GM23338 (cell line): ENCODE data around the gene CHRM1. TPM values are rescaled to one million over a fixed set of nuclear protein-coding genes. Genes with fewer than 3 reads are reported as not detected.

ENCODE experiments used
- ATAC-seq: fragments of 200-7000 bp; cut with Tn5 transposase; 3 replicates; pipeline ENCODE4 v1.9.1; 2020
- DNase-seq: peaks from one replicate; pipeline ENCODE4 v3.0.0-alpha.2; 2015; ENCODE audit warnings: low spot score
- H2AFZ ChIP-seq: fragments of 200-600 bp; sonication (generic); 2 replicates; pipeline ENCODE4 v1.8.0; 2016; ENCODE audit warnings: antibody characterized with exemption, mild to moderate bottlenecking, moderate library complexity
- H3F3A ChIP-seq: fragments of 200-600 bp; sonication (generic); replicated peaks from 2 replicates; pipeline ENCODE4 v1.8.0; 2017; ENCODE audit warnings: antibody characterized with exemption, mixed run types, low read depth
- H3K27ac ChIP-seq: fragments of 200-600 bp; sonication (generic); 2 replicates; pipeline ENCODE4 v1.6.1; 2016; ENCODE audit warnings: low read depth
- H3K27me3 ChIP-seq: fragments of 200-600 bp; sonication (generic); 2 replicates; pipeline ENCODE4 v1.8.0; 2016; ENCODE audit warnings: mild to moderate bottlenecking, mixed run types, moderate library complexity; ENCODE audit not compliant: insufficient read depth
- H3K36me3 ChIP-seq: fragments of 200-600 bp; sonication (generic); 2 replicates; pipeline ENCODE4 v1.8.0; 2016; ENCODE audit warnings: mild to moderate bottlenecking; ENCODE audit not compliant: insufficient read depth
- H3K4me1 ChIP-seq: fragments of 200-600 bp; sonication (generic); 2 replicates; pipeline ENCODE4 v1.8.0; 2016; ENCODE audit warnings: mild to moderate bottlenecking, moderate library complexity; ENCODE audit not compliant: insufficient read depth
- H3K4me2 ChIP-seq: fragments of 200-600 bp; sonication (generic); 2 replicates; pipeline ENCODE4 v1.7.1; 2017; ENCODE audit warnings: mixed run types
- H3K4me3 ChIP-seq: fragments of 200-600 bp; sonication (generic); 2 replicates; pipeline ENCODE4 v1.6.1; 2016; ENCODE audit warnings: mixed run types
- H3K79me2 ChIP-seq: fragments of 200-600 bp; sonication (generic); replicated peaks from 2 replicates; pipeline ENCODE4 v1.8.0; 2017; ENCODE audit warnings: mild to moderate bottlenecking; ENCODE audit not compliant: insufficient read depth
- H3K9me2 ChIP-seq: fragments of 200-600 bp; sonication (generic); 2 replicates; pipeline ENCODE4 v1.8.0; 2017; ENCODE audit not compliant: insufficient read depth
- H4K20me1 ChIP-seq: fragments of 200-600 bp; sonication (generic); replicated peaks from 2 replicates; pipeline ENCODE4 v1.8.0; 2017; ENCODE audit warnings: mild to moderate bottlenecking; ENCODE audit not compliant: insufficient read depth
- H3K27ac Mint-ChIP-seq: 2 replicates; pipeline ENCODE4 v1.8.0; 2020; ENCODE audit warnings: inconsistent platforms, mild to moderate bottlenecking, moderate library complexity, mixed read lengths
- H3K27me3 Mint-ChIP-seq: 3 replicates; pipeline ENCODE4 v1.8.0; 2022; ENCODE audit warnings: low read depth, mild to moderate bottlenecking, moderate library complexity, mixed read lengths, inconsistent platforms; ENCODE audit not compliant: insufficient read depth, poor library complexity
- H3K36me3 Mint-ChIP-seq: 3 replicates; pipeline ENCODE4 v1.8.0; 2021; ENCODE audit warnings: low read depth, mild to moderate bottlenecking, inconsistent platforms, moderate library complexity, mixed read lengths
- H3K4me1 Mint-ChIP-seq: 3 replicates; pipeline ENCODE4 v1.8.0; 2020; ENCODE audit warnings: mild to moderate bottlenecking, inconsistent platforms, mixed read lengths
- H3K4me3 Mint-ChIP-seq: 3 replicates; pipeline ENCODE4 v1.8.0; 2021; ENCODE audit warnings: moderate library complexity, mild to moderate bottlenecking, inconsistent platforms, mixed read lengths
- H3K9me3 Mint-ChIP-seq: 3 replicates; pipeline ENCODE4 v1.8.0; 2020; ENCODE audit warnings: moderate library complexity, mild to moderate bottlenecking, inconsistent platforms, mixed read lengths
- CREB1 ChIP-seq: fragments of 250-450 bp; sonication (Bioruptor Pico); IDR thresholded peaks from 2 replicates; pipeline ENCODE4 v1.5.0; 2020; ENCODE audit warnings: low read depth, mild to moderate bottlenecking, moderate library complexity
- EZH2 ChIP-seq: fragments of 200-600 bp; sonication (generic); IDR thresholded peaks from one replicate; pipeline ENCODE4 v1.8.0; 2017; ENCODE audit warnings: antibody characterized with exemption, mild to moderate bottlenecking, low read depth; ENCODE audit not compliant: unreplicated experiment
- EZH2phosphoT487 ChIP-seq: fragments of 200-600 bp; sonication (generic); IDR thresholded peaks from one replicate; pipeline ENCODE4 v1.8.1; 2018; ENCODE audit warnings: antibody characterized with exemption; ENCODE audit not compliant: unreplicated experiment
- JUNB ChIP-seq: IDR thresholded peaks from one replicate; pipeline ENCODE4 v1.6.1; 2016; ENCODE audit warnings: antibody characterized with exemption; ENCODE audit not compliant: unreplicated experiment
- NANOG ChIP-seq: IDR thresholded peaks from 2 replicates; pipeline ENCODE4 v1.6.1; 2016; ENCODE audit warnings: antibody characterized with exemption, borderline replicate concordance
- POLR2AphosphoS5 ChIP-seq: IDR thresholded peaks from 2 replicates; pipeline ENCODE4 v1.6.1; 2016; ENCODE audit warnings: antibody characterized with exemption, low read depth
- STAT1 ChIP-seq: IDR thresholded peaks from one replicate; pipeline ENCODE4 v1.6.1; 2016; ENCODE audit warnings: antibody characterized with exemption; ENCODE audit not compliant: unreplicated experiment
- ZNF114 ChIP-seq: fragments of 250-450 bp; sonication (Bioruptor Pico); IDR thresholded peaks from 2 replicates; pipeline ENCODE4 v1.5.0; 2020; ENCODE audit warnings: mild to moderate bottlenecking, moderate library complexity
- ZNF331 ChIP-seq: fragments of 250-450 bp; sonication (Bioruptor Pico); IDR thresholded peaks from 2 replicates; pipeline ENCODE4 v1.5.0; 2020; ENCODE audit warnings: low read depth, mild to moderate bottlenecking, moderate library complexity
- polyA plus RNA-seq: library from polyadenylated mRNA; unstranded; fragments of >200 nt; fragmentation: Nextera tagmentation; extraction: Ambion mirVana; gene quantifications from 2 replicates; pipeline ENCODE4 v1.2.1, GENCODE V29; 2016
- total RNA-seq: library from RNA; depleted of rRNA; stranded (reverse); fragments of >200 nt; shearing (Covaris generic); gene quantifications from 2 replicates; pipeline ENCODE4 v1.2.3, GENCODE V29; 2014
- TF ChIP-seq, protein P1 (sequence below): IDR thresholded peaks from one replicate; pipeline ENCODE4 v1.6.1; 2018; ENCODE audit warnings: antibody characterized with exemption; ENCODE audit not compliant: unreplicated experiment
- TF ChIP-seq, protein P2 (sequence below): IDR thresholded peaks from 2 replicates; pipeline ENCODE4 v1.6.1; 2016; ENCODE audit warnings: antibody characterized with exemption
- TF ChIP-seq, protein P3 (sequence below), 2 experiments: fragments of 200-600 bp in 1 of 2; sonication (generic) in 1 of 2; conservative IDR thresholded peaks; 2 replicates each; pipeline versions ENCODE4 v1.5.1 to v1.6.1; 2016 to 2017; ENCODE audit warnings: antibody characterized with exemption in 2 of 2, low read depth in 2 of 2, mild to moderate bottlenecking in 2 of 2, moderate library complexity in 1 of 2
- TF ChIP-seq, protein P4 (sequence below): fragments of 250-450 bp; sonication (Bioruptor Pico); IDR thresholded peaks from 2 replicates; pipeline ENCODE4 v1.5.0; 2020; ENCODE audit warnings: mild to moderate bottlenecking, moderate library complexity

CHRM1 gene
- total and polyA plus RNA-seq, 2 experiments from 2014 or later = 0.14 to 0.44 TPM

DNA sequence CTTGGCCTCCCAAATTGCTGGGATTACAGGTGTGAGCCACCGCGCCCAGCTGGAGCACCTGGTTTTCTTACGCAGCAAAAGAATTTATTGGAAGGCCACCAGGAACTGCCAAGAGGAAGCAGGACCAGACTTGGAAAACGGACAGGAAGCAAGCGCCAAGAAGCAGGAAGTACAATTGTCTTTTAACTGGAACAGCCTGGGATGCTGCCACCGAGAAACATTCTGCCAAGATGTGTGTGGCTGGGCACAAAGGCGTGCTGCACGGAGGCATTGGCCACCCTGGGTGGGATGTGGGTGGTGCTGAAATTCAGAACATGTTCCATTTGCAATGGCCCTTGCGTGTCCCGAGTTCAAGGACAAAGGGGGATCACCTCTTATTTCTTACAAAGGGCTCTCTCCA is 25.1 kb downstream of the CHRM1 start:
- no peak for TF ChIP-seq EZH2
- no peak for TF ChIP-seq ZNF114 (CRISPR knock-in tag)
- TF ChIP-seq STAT1 = no peak
- no peak for TF ChIP-seq NANOG
- TF ChIP-seq, protein P1, sequence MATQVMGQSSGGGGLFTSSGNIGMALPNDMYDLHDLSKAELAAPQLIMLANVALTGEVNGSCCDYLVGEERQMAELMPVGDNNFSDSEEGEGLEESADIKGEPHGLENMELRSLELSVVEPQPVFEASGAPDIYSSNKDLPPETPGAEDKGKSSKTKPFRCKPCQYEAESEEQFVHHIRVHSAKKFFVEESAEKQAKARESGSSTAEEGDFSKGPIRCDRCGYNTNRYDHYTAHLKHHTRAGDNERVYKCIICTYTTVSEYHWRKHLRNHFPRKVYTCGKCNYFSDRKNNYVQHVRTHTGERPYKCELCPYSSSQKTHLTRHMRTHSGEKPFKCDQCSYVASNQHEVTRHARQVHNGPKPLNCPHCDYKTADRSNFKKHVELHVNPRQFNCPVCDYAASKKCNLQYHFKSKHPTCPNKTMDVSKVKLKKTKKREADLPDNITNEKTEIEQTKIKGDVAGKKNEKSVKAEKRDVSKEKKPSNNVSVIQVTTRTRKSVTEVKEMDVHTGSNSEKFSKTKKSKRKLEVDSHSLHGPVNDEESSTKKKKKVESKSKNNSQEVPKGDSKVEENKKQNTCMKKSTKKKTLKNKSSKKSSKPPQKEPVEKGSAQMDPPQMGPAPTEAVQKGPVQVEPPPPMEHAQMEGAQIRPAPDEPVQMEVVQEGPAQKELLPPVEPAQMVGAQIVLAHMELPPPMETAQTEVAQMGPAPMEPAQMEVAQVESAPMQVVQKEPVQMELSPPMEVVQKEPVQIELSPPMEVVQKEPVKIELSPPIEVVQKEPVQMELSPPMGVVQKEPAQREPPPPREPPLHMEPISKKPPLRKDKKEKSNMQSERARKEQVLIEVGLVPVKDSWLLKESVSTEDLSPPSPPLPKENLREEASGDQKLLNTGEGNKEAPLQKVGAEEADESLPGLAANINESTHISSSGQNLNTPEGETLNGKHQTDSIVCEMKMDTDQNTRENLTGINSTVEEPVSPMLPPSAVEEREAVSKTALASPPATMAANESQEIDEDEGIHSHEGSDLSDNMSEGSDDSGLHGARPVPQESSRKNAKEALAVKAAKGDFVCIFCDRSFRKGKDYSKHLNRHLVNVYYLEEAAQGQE = no peak
- TF ChIP-seq, protein P2, sequence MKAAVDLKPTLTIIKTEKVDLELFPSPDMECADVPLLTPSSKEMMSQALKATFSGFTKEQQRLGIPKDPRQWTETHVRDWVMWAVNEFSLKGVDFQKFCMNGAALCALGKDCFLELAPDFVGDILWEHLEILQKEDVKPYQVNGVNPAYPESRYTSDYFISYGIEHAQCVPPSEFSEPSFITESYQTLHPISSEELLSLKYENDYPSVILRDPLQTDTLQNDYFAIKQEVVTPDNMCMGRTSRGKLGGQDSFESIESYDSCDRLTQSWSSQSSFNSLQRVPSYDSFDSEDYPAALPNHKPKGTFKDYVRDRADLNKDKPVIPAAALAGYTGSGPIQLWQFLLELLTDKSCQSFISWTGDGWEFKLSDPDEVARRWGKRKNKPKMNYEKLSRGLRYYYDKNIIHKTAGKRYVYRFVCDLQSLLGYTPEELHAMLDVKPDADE = no peak
- no peak for TF ChIP-seq ZNF331
- no peak for TF ChIP-seq EZH2phosphoT487
- TF ChIP-seq POLR2AphosphoS5 = no peak
- TF ChIP-seq, protein P3, sequence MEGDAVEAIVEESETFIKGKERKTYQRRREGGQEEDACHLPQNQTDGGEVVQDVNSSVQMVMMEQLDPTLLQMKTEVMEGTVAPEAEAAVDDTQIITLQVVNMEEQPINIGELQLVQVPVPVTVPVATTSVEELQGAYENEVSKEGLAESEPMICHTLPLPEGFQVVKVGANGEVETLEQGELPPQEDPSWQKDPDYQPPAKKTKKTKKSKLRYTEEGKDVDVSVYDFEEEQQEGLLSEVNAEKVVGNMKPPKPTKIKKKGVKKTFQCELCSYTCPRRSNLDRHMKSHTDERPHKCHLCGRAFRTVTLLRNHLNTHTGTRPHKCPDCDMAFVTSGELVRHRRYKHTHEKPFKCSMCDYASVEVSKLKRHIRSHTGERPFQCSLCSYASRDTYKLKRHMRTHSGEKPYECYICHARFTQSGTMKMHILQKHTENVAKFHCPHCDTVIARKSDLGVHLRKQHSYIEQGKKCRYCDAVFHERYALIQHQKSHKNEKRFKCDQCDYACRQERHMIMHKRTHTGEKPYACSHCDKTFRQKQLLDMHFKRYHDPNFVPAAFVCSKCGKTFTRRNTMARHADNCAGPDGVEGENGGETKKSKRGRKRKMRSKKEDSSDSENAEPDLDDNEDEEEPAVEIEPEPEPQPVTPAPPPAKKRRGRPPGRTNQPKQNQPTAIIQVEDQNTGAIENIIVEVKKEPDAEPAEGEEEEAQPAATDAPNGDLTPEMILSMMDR (conservative IDR thresholded peaks at IDR 0.05; ENCODE audit: low read depth in 2 of 2) = no peak
- TF ChIP-seq, protein P4, sequence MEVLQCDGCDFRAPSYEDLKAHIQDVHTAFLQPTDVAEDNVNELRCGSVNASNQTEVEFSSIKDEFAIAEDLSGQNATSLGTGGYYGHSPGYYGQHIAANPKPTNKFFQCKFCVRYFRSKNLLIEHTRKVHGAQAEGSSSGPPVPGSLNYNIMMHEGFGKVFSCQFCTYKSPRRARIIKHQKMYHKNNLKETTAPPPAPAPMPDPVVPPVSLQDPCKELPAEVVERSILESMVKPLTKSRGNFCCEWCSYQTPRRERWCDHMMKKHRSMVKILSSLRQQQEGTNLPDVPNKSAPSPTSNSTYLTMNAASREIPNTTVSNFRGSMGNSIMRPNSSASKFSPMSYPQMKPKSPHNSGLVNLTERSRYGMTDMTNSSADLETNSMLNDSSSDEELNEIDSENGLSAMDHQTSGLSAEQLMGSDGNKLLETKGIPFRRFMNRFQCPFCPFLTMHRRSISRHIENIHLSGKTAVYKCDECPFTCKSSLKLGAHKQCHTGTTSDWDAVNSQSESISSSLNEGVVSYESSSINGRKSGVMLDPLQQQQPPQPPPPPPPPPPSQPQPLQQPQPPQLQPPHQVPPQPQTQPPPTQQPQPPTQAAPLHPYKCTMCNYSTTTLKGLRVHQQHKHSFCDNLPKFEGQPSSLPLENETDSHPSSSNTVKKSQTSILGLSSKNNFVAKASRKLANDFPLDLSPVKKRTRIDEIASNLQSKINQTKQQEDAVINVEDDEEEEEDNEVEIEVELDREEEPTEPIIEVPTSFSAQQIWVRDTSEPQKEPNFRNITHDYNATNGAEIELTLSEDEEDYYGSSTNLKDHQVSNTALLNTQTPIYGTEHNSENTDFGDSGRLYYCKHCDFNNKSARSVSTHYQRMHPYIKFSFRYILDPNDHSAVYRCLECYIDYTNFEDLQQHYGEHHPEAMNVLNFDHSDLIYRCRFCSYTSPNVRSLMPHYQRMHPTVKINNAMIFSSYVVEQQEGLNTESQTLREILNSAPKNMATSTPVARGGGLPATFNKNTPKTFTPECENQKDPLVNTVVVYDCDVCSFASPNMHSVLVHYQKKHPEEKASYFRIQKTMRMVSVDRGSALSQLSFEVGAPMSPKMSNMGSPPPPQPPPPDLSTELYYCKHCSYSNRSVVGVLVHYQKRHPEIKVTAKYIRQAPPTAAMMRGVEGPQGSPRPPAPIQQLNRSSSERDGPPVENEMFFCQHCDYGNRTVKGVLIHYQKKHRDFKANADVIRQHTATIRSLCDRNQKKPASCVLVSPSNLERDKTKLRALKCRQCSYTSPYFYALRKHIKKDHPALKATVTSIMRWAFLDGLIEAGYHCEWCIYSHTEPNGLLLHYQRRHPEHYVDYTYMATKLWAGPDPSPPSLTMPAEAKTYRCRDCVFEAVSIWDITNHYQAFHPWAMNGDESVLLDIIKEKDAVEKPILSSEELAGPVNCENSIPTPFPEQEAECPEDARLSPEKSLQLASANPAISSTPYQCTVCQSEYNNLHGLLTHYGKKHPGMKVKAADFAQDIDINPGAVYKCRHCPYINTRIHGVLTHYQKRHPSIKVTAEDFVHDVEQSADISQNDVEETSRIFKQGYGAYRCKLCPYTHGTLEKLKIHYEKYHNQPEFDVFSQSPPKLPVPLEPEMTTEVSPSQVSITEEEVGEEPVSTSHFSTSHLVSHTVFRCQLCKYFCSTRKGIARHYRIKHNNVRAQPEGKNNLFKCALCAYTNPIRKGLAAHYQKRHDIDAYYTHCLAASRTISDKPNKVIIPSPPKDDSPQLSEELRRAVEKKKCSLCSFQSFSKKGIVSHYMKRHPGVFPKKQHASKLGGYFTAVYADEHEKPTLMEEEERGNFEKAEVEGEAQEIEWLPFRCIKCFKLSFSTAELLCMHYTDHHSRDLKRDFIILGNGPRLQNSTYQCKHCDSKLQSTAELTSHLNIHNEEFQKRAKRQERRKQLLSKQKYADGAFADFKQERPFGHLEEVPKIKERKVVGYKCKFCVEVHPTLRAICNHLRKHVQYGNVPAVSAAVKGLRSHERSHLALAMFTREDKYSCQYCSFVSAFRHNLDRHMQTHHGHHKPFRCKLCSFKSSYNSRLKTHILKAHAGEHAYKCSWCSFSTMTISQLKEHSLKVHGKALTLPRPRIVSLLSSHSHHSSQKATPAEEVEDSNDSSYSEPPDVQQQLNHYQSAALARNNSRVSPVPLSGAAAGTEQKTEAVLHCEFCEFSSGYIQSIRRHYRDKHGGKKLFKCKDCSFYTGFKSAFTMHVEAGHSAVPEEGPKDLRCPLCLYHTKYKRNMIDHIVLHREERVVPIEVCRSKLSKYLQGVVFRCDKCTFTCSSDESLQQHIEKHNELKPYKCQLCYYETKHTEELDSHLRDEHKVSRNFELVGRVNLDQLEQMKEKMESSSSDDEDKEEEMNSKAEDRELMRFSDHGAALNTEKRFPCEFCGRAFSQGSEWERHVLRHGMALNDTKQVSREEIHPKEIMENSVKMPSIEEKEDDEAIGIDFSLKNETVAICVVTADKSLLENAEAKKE (CRISPR knock-in tag) = no peak
- TF ChIP-seq CREB1 (CRISPR knock-in tag) = no peak
- TF ChIP-seq JUNB = no peak
- H2AFZ ChIP-seq = no peak overlapping the region
- no peak overlapping the region for H3K4me3 Mint-ChIP-seq
- no peaks in the 10 kb centered on the region for H4K20me1 ChIP-seq
- H3K79me2 ChIP-seq = no peaks in the 10 kb centered on the region
- H3K27ac ChIP-seq = no peak overlapping the region
- DNase-seq = no peak
- peaks cover 15% of the 10 kb centered on the region for H3K4me1 Mint-ChIP-seq
- H3K4me1 ChIP-seq = peaks cover 14% of the 10 kb centered on the region
- H3K4me2 ChIP-seq = no peak overlapping the region
- H3K27me3 Mint-ChIP-seq = peaks cover 10% of the 10 kb centered on the region
- peaks cover 11% of the 10 kb centered on the region; the same call in 1 of the 2 replicates for H3F3A ChIP-seq
- H3K27me3 ChIP-seq = no peaks in the 10 kb centered on the region
- no peaks in the 10 kb centered on the region; the same call in 2 of the 3 replicates for H3K9me3 Mint-ChIP-seq
- no peaks in the 10 kb centered on the region for H3K9me2 ChIP-seq
- no peak overlapping the region for H3K4me3 ChIP-seq
- H3K36me3 Mint-ChIP-seq = no peaks in the 10 kb centered on the region
- no peak overlapping the region for H3K27ac Mint-ChIP-seq
- ATAC-seq = no peak
- no peaks in the 10 kb centered on the region for H3K36me3 ChIP-seq
